WTC11 (cell line): ENCODE results near the gene CHN1.

Experiments used
- CREB1 ChIP-seq: sonication (generic); formaldehyde crosslinking; IDR thresholded peaks from 2 replicates; pipeline ENCODE4 v1.8.0; 2023; ENCODE audit warnings: mild to moderate bottlenecking, missing genetic modification reagents
- ESRRA ChIP-seq: sonication (generic); formaldehyde crosslinking; IDR thresholded peaks from 2 replicates; pipeline ENCODE4 v1.8.1; 2022; ENCODE audit warnings: mild to moderate bottlenecking, missing genetic modification reagents, borderline replicate concordance
- FOXJ3 ChIP-seq: sonication (generic); formaldehyde crosslinking; IDR thresholded peaks from 2 replicates; pipeline ENCODE4 v1.9.0; 2021; ENCODE audit warnings: missing genetic modification reagents, mild to moderate bottlenecking, borderline replicate concordance
- NFATC4 ChIP-seq: fragments of 250-450 bp; sonication (Bioruptor Pico); IDR thresholded peaks from 2 replicates; pipeline ENCODE4 v1.9.0; 2021; ENCODE audit warnings: mild to moderate bottlenecking
- OVOL2 ChIP-seq: fragments of 250-450 bp; sonication (Bioruptor Pico); IDR thresholded peaks from 2 replicates; pipeline ENCODE4 v1.9.0; 2021; ENCODE audit warnings: mild to moderate bottlenecking, borderline replicate concordance
- SMAD3 ChIP-seq: sonication (generic); formaldehyde crosslinking; IDR thresholded peaks from 2 replicates; pipeline ENCODE4 v1.8.0; 2022; ENCODE audit warnings: missing genetic modification reagents, mild to moderate bottlenecking, borderline replicate concordance
- TCF7 ChIP-seq: sonication (generic); formaldehyde crosslinking; IDR thresholded peaks from 2 replicates; pipeline ENCODE4 v1.8.0; 2022; ENCODE audit warnings: mild to moderate bottlenecking, low read depth, missing genetic modification reagents, moderate library complexity
- TEAD4 ChIP-seq: sonication (generic); formaldehyde crosslinking; IDR thresholded peaks from 2 replicates; pipeline ENCODE4 v1.8.0; 2022; ENCODE audit warnings: mild to moderate bottlenecking, missing genetic modification reagents
- TF ChIP-seq, protein P1 (sequence below): fragments of 200-600 bp; IDR thresholded peaks from 2 replicates; pipeline ENCODE4 v1.8.0; 2022; ENCODE audit warnings: antibody characterized with exemption
- TF ChIP-seq, protein P2 (sequence below): sonication (generic); formaldehyde crosslinking; IDR thresholded peaks from 2 replicates; pipeline ENCODE4 v1.8.0; 2023; ENCODE audit warnings: missing genetic modification reagents, mild to moderate bottlenecking, borderline replicate concordance
- TF ChIP-seq, protein P3 (sequence below): sonication (generic); formaldehyde crosslinking; IDR thresholded peaks from 2 replicates; pipeline ENCODE4 v1.8.0; 2022; ENCODE audit warnings: mild to moderate bottlenecking, missing genetic modification reagents
- TF ChIP-seq, protein P4 (sequence below): fragments of 250-450 bp; sonication (Bioruptor Pico); IDR thresholded peaks from 2 replicates; pipeline ENCODE4 v2.1.2; 2022; ENCODE audit warnings: mild to moderate bottlenecking, moderate library complexity
- TF ChIP-seq, protein P5 (sequence below): sonication (generic); formaldehyde crosslinking; IDR thresholded peaks from 2 replicates; pipeline ENCODE4 v1.8.1; 2022; ENCODE audit warnings: mild to moderate bottlenecking, moderate library complexity, missing genetic modification reagents

DNA sequence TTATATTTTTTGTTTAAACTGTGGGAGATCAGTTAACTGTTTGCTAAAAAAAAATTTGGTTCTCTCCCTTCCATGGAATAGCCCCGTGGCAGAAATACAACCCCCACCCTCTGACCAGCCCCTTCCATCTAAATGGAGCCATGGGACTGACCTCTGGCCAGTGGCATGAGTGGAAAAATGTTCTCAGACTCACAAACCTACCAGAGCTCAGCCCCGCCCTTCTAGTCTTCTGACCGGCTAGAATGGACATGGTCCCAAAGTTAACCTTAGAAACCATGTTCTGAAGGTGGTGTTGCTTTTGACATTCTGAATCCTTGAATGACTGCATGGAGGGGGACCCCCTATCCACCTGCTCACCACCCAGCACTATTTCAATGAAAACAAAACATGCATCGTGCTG is 239.6 kb downstream of the CHN1 start:
- TF ChIP-seq TCF7 (CRISPR knock-in tag), result no peak
- TF ChIP-seq, protein P1, sequence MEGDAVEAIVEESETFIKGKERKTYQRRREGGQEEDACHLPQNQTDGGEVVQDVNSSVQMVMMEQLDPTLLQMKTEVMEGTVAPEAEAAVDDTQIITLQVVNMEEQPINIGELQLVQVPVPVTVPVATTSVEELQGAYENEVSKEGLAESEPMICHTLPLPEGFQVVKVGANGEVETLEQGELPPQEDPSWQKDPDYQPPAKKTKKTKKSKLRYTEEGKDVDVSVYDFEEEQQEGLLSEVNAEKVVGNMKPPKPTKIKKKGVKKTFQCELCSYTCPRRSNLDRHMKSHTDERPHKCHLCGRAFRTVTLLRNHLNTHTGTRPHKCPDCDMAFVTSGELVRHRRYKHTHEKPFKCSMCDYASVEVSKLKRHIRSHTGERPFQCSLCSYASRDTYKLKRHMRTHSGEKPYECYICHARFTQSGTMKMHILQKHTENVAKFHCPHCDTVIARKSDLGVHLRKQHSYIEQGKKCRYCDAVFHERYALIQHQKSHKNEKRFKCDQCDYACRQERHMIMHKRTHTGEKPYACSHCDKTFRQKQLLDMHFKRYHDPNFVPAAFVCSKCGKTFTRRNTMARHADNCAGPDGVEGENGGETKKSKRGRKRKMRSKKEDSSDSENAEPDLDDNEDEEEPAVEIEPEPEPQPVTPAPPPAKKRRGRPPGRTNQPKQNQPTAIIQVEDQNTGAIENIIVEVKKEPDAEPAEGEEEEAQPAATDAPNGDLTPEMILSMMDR, result no peak
- TF ChIP-seq NFATC4 (CRISPR knock-in tag), result no peak
- TF ChIP-seq, protein P2, sequence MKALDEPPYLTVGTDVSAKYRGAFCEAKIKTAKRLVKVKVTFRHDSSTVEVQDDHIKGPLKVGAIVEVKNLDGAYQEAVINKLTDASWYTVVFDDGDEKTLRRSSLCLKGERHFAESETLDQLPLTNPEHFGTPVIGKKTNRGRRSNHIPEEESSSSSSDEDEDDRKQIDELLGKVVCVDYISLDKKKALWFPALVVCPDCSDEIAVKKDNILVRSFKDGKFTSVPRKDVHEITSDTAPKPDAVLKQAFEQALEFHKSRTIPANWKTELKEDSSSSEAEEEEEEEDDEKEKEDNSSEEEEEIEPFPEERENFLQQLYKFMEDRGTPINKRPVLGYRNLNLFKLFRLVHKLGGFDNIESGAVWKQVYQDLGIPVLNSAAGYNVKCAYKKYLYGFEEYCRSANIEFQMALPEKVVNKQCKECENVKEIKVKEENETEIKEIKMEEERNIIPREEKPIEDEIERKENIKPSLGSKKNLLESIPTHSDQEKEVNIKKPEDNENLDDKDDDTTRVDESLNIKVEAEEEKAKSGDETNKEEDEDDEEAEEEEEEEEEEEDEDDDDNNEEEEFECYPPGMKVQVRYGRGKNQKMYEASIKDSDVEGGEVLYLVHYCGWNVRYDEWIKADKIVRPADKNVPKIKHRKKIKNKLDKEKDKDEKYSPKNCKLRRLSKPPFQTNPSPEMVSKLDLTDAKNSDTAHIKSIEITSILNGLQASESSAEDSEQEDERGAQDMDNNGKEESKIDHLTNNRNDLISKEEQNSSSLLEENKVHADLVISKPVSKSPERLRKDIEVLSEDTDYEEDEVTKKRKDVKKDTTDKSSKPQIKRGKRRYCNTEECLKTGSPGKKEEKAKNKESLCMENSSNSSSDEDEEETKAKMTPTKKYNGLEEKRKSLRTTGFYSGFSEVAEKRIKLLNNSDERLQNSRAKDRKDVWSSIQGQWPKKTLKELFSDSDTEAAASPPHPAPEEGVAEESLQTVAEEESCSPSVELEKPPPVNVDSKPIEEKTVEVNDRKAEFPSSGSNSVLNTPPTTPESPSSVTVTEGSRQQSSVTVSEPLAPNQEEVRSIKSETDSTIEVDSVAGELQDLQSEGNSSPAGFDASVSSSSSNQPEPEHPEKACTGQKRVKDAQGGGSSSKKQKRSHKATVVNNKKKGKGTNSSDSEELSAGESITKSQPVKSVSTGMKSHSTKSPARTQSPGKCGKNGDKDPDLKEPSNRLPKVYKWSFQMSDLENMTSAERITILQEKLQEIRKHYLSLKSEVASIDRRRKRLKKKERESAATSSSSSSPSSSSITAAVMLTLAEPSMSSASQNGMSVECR (CRISPR knock-in tag), result no peak
- no peak for TF ChIP-seq CREB1 (CRISPR knock-in tag)
- no peak for TF ChIP-seq TEAD4
- TF ChIP-seq SMAD3 (CRISPR knock-in tag), result no peak
- TF ChIP-seq, protein P3, sequence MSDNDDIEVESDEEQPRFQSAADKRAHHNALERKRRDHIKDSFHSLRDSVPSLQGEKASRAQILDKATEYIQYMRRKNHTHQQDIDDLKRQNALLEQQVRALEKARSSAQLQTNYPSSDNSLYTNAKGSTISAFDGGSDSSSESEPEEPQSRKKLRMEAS (CRISPR knock-in tag), result no peak
- TF ChIP-seq, protein P4, sequence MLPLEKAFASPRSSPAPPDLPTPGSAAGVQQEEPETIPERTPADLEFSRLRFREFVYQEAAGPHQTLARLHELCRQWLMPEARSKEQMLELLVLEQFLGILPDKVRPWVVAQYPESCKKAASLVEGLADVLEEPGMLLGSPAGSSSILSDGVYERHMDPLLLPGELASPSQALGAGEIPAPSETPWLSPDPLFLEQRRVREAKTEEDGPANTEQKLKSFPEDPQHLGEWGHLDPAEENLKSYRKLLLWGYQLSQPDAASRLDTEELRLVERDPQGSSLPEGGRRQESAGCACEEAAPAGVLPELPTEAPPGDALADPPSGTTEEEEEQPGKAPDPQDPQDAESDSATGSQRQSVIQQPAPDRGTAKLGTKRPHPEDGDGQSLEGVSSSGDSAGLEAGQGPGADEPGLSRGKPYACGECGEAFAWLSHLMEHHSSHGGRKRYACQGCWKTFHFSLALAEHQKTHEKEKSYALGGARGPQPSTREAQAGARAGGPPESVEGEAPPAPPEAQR (CRISPR knock-in tag), result no peak
- no peak for TF ChIP-seq OVOL2 (CRISPR knock-in tag)
- TF ChIP-seq, protein P5, sequence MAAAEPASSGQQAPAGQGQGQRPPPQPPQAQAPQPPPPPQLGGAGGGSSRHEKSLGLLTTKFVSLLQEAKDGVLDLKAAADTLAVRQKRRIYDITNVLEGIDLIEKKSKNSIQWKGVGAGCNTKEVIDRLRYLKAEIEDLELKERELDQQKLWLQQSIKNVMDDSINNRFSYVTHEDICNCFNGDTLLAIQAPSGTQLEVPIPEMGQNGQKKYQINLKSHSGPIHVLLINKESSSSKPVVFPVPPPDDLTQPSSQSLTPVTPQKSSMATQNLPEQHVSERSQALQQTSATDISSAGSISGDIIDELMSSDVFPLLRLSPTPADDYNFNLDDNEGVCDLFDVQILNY (CRISPR knock-in tag), result no peak
- no peak for TF ChIP-seq ESRRA
- TF ChIP-seq FOXJ3 (CRISPR knock-in tag), result no peak
